ENCODE data around the gene SRRD. TPM values are rescaled to one million over a fixed set of nuclear protein-coding genes. Genes with fewer than 3 reads are reported as not detected.

Gene SRRD
- total and polyA plus RNA-seq, 4 experiments from 2014 or later: 17.6 to 28.9 (median 20.1) TPM

DNA sequence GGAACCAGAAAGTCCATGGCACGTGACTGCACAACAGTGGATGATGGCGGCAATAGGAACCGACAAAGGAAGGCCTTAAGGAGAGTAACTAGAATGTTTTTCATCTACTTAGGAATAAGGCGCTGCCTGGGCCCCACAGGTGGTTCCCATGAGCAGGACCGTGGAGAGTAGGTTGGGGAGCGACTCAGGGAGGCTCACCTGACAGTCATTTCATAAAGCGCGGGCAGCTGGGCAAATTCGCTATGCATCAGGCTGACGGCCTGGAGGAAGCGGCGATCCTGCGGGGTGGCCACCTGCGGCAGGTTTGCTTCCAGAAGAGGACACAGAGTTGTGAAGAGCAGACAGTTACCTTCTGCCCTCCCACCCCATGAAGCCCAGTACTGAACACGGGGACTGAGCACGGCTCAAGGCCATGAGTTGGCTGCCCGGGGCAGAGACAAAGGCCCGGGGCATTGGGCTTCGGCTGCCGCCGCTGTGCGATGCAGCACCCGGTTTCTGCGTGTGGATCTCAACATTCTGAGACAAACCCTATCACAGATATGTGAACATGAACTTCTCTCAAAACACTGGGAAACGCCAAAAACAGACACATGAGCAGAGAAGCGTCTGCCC is 25.9 kb upstream of the SRRD start:
- Histone ChIP-seq H3K4me3 (ENCODE audit: low read length in 2 of 2) (no peak overlapping the region), H3K36me3 (ENCODE audit: insufficient read depth, low read length) (peaks cover 38% of the 10 kb centered on the region), H3K27me3 (ENCODE audit: insufficient read depth, low read length) (no peaks in the 10 kb centered on the region), H3K9me3 (ENCODE audit: control insufficient read depth in 1 of 2, low read length in 2 of 2) (no peaks in the 10 kb centered on the region), H3K27ac (ENCODE audit: low read depth, low read length) (no peak overlapping the region), H3K4me1 (ENCODE audit: insufficient read depth, low read length) (no peaks in the 10 kb centered on the region)
- no peak overlapping the region for H3K27ac Mint-ChIP-seq
- no peaks in the 10 kb centered on the region for H3K27me3 Mint-ChIP-seq
- CTCF ChIA-PET (ENCODE audit: partially characterized antibody): no interaction called here
- POLR2A ChIA-PET (ENCODE audit: partially characterized antibody): no interaction called here
- no peak overlapping the region for H3K4me3 Mint-ChIP-seq
- no peaks in the 10 kb centered on the region for H3K9me3 Mint-ChIP-seq
- peaks cover 0 to 5% (median 0%) of the 10 kb centered on the region in 4 donors for H3K4me1 Mint-ChIP-seq
- no peak for DNase-seq
- peaks cover 31 to 62% of the 10 kb centered on the region in 2 donors for H3K36me3 Mint-ChIP-seq
- intact Hi-C loops (cut with micrococcal nuclease): no loop called here

DNA sequence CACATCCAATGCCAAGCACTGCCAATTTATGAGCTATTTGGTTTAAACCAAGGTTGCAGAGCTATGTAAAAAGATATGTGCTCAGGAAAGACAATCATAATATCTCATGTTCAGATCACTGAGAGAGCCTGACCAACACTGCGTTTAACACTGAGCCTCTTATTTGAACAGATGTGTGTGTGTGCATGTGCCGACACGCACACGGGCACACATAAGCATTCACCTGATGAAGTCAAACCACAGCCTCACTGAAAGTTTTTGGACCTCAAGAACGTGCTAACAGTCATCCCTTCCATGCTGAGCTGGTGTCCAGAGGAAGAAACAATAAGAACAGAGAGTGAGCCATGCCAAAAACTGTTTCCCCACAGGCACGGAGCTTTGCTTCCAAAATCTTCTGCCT is 23.5 kb upstream of the SRRD start:
- intact Hi-C loops (cut with micrococcal nuclease): no loop called here
- ChIA-PET CTCF (ENCODE audit: partially characterized antibody) (interaction anchor here (0.7 to 5.1 kb wide), 11 partner anchors 11 to 95 kb away, joined by 3 to 79 read pairs (median 5); partner anchors contain the start of genes HPS4 and SRRD), POLR2A (ENCODE audit: partially characterized antibody) (no interaction called here)
- Histone ChIP-seq H3K4me1 (ENCODE audit: insufficient read depth, low read length) (no peaks in the 10 kb centered on the region), H3K9me3 (ENCODE audit: control insufficient read depth in 1 of 2, low read length in 2 of 2) (no peaks in the 10 kb centered on the region), H3K4me3 (ENCODE audit: low read length in 2 of 2) (no peak overlapping the region), H3K27ac (ENCODE audit: low read depth, low read length) (no peak overlapping the region), H3K36me3 (ENCODE audit: insufficient read depth, low read length) (peaks cover 50% of the 10 kb centered on the region), H3K27me3 (ENCODE audit: insufficient read depth, low read length) (no peaks in the 10 kb centered on the region)
- Mint-ChIP-seq H3K4me1 (peaks cover 0 to 5% (median 0%) of the 10 kb centered on the region in 4 donors), H3K27me3 (no peaks in the 10 kb centered on the region), H3K9me3 (no peaks in the 10 kb centered on the region), H3K27ac (no peak overlapping the region), H3K36me3 (peaks cover 44 to 67% of the 10 kb centered on the region in 2 donors), H3K4me3 (no peak overlapping the region)
- DNase-seq: no peak

DNA sequence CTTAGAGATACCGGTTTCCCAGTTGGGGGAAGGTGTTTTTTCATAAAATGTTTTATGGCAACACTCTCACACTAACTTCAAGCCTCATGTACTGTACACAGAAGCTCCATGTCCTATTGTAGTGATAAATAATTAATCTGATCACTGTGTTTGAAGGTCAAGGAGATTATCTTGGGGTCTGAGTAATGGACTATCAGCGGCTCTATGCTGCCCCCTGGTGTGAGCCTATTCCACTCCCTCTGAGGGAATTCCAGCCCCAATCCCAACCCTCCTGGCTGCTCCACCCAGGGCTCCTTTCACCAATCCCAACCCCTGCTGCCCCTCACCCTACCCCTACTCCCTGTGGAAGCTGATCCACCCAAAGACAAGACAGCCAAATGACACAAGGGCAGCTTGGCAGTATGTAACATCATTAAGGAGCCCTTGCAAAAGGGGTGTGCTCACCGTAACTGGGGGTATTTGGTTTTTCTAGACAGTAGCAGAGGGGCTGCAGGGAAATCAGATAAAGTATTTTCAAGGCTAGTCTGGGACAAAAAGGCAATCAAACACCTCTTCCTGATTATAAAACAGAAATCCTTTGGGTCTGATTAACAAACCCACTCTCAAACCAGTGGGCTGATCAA is 22.4 kb upstream of the SRRD start:
- Mint-ChIP-seq H3K36me3 (peaks cover 43 to 71% of the 10 kb centered on the region in 2 donors), H3K9me3 (no peaks in the 10 kb centered on the region), H3K4me1 (peaks cover 0 to 5% (median 0%) of the 10 kb centered on the region in 4 donors), H3K27ac (peak overlapping the region in 1 of 7 donors; percentile 16), H3K27me3 (no peaks in the 10 kb centered on the region), H3K4me3 (no peak overlapping the region)
- no peaks in the 10 kb centered on the region for H3K9me3 ChIP-seq (ENCODE audit: control insufficient read depth in 1 of 2, low read length in 2 of 2)
- no peaks in the 10 kb centered on the region for H3K27me3 ChIP-seq (ENCODE audit: insufficient read depth, low read length)
- POLR2A ChIA-PET (ENCODE audit: partially characterized antibody): no interaction called here
- CTCF ChIA-PET (ENCODE audit: partially characterized antibody): interaction anchor here (0.5 to 5.1 kb wide), 14 partner anchors 12 to 204 kb away, joined by 3 to 79 read pairs (median 5); partner anchors contain the start of genes HPS4 and SRRD
- no peaks in the 10 kb centered on the region for H3K4me1 ChIP-seq (ENCODE audit: insufficient read depth, low read length)
- peaks cover 58% of the 10 kb centered on the region for H3K36me3 ChIP-seq (ENCODE audit: insufficient read depth, low read length)
- H3K4me3 ChIP-seq (ENCODE audit: low read length in 2 of 2): no peak overlapping the region
- peak in 3 of 5 donors; percentile 17 to 22 (median 19) for DNase-seq
- no peak overlapping the region for H3K27ac ChIP-seq (ENCODE audit: low read depth, low read length)
- intact Hi-C loops (cut with micrococcal nuclease): no loop called here

DNA sequence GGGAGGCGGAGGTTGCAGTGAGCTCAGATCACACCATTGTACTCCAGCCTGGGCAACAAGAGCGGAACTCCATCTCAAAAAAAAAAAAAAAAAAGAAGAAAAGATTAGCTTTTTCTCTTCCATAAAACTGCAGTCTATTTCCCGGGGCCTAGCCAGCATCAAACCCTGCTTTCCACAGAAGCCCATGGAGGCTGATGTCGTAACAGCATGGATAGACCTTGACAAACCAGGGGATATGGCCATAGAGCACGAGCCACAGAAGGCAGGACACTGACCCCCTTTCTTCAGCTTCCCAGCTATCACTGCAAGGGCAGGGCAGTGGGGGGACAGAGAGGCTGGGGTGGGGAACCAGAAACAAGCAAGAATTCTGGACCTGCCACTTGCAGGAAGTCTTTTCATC is 21.6 kb upstream of the SRRD start:
- Mint-ChIP-seq H3K27ac (peak overlapping the region in 1 of 7 donors; percentile 30), H3K27me3 (no peaks in the 10 kb centered on the region), H3K4me1 (peaks cover 0 to 5% (median 0%) of the 10 kb centered on the region in 4 donors), H3K4me3 (no peak overlapping the region), H3K36me3 (peaks cover 48 to 75% of the 10 kb centered on the region in 2 donors), H3K9me3 (no peaks in the 10 kb centered on the region)
- H3K27ac ChIP-seq (ENCODE audit: low read depth, low read length): no peak overlapping the region
- H3K9me3 ChIP-seq (ENCODE audit: control insufficient read depth in 1 of 2, low read length in 2 of 2): no peaks in the 10 kb centered on the region
- no peaks in the 10 kb centered on the region for H3K27me3 ChIP-seq (ENCODE audit: insufficient read depth, low read length)
- H3K4me1 ChIP-seq (ENCODE audit: insufficient read depth, low read length): no peaks in the 10 kb centered on the region
- no peak for DNase-seq
- POLR2A ChIA-PET (ENCODE audit: partially characterized antibody): no interaction called here
- no peak overlapping the region for H3K4me3 ChIP-seq (ENCODE audit: low read length in 2 of 2)
- intact Hi-C loops (cut with micrococcal nuclease): no loop called here
- CTCF ChIA-PET (ENCODE audit: partially characterized antibody): interaction anchor here (1.2 to 5.1 kb wide), 9 partner anchors 9 to 203 kb away, joined by 3 to 79 read pairs (median 9); partner anchors contain the start of genes HPS4 and SRRD
- peaks cover 64% of the 10 kb centered on the region for H3K36me3 ChIP-seq (ENCODE audit: insufficient read depth, low read length)

DNA sequence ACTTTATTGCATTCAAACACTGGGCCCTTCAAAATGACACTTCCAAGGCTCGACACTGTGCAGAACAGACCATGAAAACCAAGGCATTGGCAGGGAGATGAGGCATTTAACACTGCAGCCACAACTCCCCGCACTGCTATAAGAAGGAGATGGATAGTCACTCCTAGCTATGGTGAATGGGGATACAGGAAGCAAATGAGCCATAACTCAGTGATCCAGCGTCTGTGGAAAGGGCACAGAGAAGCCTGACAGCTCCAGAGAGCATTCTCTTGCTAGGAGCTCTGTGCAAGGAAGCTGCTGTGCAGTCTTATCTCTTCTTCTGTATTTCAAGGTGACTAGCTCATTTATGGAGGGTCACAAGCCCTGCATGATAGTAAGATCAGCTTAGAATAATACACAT is 21.0 kb upstream of the SRRD start:
- peaks cover 48 to 76% of the 10 kb centered on the region in 2 donors for H3K36me3 Mint-ChIP-seq
- Histone ChIP-seq H3K4me3 (ENCODE audit: low read length in 2 of 2) (no peak overlapping the region), H3K27ac (ENCODE audit: low read depth, low read length) (no peak overlapping the region), H3K36me3 (ENCODE audit: insufficient read depth, low read length) (peaks cover 59% of the 10 kb centered on the region), H3K4me1 (ENCODE audit: insufficient read depth, low read length) (no peaks in the 10 kb centered on the region), H3K27me3 (ENCODE audit: insufficient read depth, low read length) (no peaks in the 10 kb centered on the region), H3K9me3 (ENCODE audit: control insufficient read depth in 1 of 2, low read length in 2 of 2) (no peaks in the 10 kb centered on the region)
- H3K9me3 Mint-ChIP-seq: no peaks in the 10 kb centered on the region
- no peak overlapping the region for H3K27ac Mint-ChIP-seq
- H3K27me3 Mint-ChIP-seq: no peaks in the 10 kb centered on the region
- CTCF ChIA-PET (ENCODE audit: partially characterized antibody): interaction anchor here (0.9 to 5.1 kb wide), 7 partner anchors 10 to 98 kb away, joined by 3 to 79 read pairs (median 4); partner anchors contain the start of genes HPS4 and SRRD
- POLR2A ChIA-PET (ENCODE audit: partially characterized antibody): no interaction called here
- intact Hi-C loops (cut with micrococcal nuclease): no loop called here
- peaks cover 0 to 5% (median 0%) of the 10 kb centered on the region in 4 donors for H3K4me1 Mint-ChIP-seq
- no peak for DNase-seq
- H3K4me3 Mint-ChIP-seq: no peak overlapping the region

DNA sequence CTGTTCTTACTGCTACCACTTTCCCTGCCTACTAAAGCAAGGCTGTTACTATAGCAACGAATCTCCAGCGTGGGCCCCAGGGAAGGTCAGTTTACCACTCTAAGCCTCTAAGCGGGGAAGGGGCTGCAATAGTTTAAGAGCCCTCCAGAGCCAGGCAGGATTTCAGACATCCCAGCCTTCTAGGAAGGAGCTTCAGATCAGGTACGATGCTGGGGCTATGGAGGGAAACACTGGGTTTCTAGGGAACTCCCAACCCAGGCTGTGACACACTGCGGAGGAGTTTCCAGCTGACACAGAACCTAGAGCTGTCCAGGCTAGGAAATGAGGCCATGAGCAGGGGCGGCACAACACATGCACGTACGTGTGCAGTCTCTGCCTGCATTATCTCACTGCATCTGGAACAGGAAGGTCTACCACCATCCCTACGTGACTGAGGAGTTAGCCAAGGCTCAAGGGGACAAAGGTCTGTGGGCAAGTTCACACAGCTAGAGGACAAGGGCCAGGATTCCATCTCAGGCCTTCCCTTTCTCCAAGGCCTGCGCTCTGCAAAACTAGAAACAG is 20.5 kb upstream of the SRRD start:
- Histone ChIP-seq H3K4me3 (ENCODE audit: low read length in 2 of 2) (no peak overlapping the region), H3K4me1 (ENCODE audit: insufficient read depth, low read length) (no peaks in the 10 kb centered on the region), H3K27me3 (ENCODE audit: insufficient read depth, low read length) (no peaks in the 10 kb centered on the region), H3K27ac (ENCODE audit: low read depth, low read length) (no peak overlapping the region), H3K36me3 (ENCODE audit: insufficient read depth, low read length) (peaks cover 56% of the 10 kb centered on the region), H3K9me3 (ENCODE audit: control insufficient read depth in 1 of 2, low read length in 2 of 2) (no peaks in the 10 kb centered on the region)
- intact Hi-C loops (cut with micrococcal nuclease): no loop called here
- Mint-ChIP-seq H3K36me3 (peaks cover 50 to 76% of the 10 kb centered on the region in 2 donors), H3K4me3 (no peak overlapping the region), H3K4me1 (peaks cover 0 to 5% (median 0%) of the 10 kb centered on the region in 4 donors), H3K27me3 (no peaks in the 10 kb centered on the region), H3K27ac (no peak overlapping the region), H3K9me3 (no peaks in the 10 kb centered on the region)
- ChIA-PET POLR2A (ENCODE audit: partially characterized antibody) (no interaction called here), CTCF (ENCODE audit: partially characterized antibody) (interaction anchor here (0.9 to 5.1 kb wide), 6 partner anchors 10 to 98 kb away, joined by 3 to 79 read pairs (median 4); no protein-coding TSS in a partner anchor)
- DNase-seq: no peak

DNA sequence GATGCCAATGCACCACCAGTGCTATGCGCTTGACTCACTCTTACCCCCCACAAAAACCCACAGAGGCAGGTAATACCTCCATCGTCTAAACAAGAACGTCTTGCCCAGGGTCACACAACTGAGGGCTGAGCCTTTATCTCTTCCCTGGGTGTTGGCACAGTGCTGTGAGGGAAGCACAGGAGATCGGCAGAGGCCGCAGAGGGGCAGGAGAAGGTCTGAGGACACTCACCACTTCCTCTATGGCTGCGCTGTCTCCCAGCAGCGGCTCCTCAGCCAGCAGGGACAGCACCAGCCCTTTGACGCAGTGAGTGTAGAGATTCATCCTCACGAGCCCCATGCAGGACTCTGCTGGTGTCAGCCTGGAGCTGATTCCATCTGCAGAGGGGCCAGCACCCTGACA is 20.0 kb upstream of the SRRD start:
- CTCF ChIA-PET (ENCODE audit: partially characterized antibody): interaction anchor here (0.9 to 5.1 kb wide), 4 partner anchors 11 to 99 kb away, joined by 4 to 79 read pairs (median 28); no protein-coding TSS in a partner anchor
- POLR2A ChIA-PET (ENCODE audit: partially characterized antibody): no interaction called here
- intact Hi-C loops (cut with micrococcal nuclease): no loop called here

More for the DNA sequence above, 20.0 kb upstream of the SRRD start:
- no peaks in the 10 kb centered on the region for H3K9me3 ChIP-seq (ENCODE audit: control insufficient read depth in 1 of 2, low read length in 2 of 2)
- DNase-seq: no peak
- no peaks in the 10 kb centered on the region for H3K4me1 ChIP-seq (ENCODE audit: insufficient read depth, low read length)
- H3K27ac ChIP-seq (ENCODE audit: low read depth, low read length): no peak overlapping the region
- peaks cover 55 to 78% of the 10 kb centered on the region in 2 donors for H3K36me3 Mint-ChIP-seq
- no peak overlapping the region for H3K27ac Mint-ChIP-seq
- peaks cover 59% of the 10 kb centered on the region for H3K36me3 ChIP-seq (ENCODE audit: insufficient read depth, low read length)
- H3K4me3 Mint-ChIP-seq: no peak overlapping the region
- H3K4me3 ChIP-seq (ENCODE audit: low read length in 2 of 2): no peak overlapping the region
- H3K27me3 Mint-ChIP-seq: no peaks in the 10 kb centered on the region
- no peaks in the 10 kb centered on the region for H3K9me3 Mint-ChIP-seq
- no peaks in the 10 kb centered on the region for H3K27me3 ChIP-seq (ENCODE audit: insufficient read depth, low read length)
- H3K4me1 Mint-ChIP-seq: peaks cover 0 to 5% (median 0%) of the 10 kb centered on the region in 4 donors
